GM19397 (cell line): Measurements from ENCODE around the gene VBP1.
"Not testable (repeated sequence)": the region's sequence is repeated elsewhere in the genome, so short reads cannot be mapped to it uniquely, and the experiment has no call there.

Experiments used
- ATAC-seq: cut with Tn5 transposase; IDR thresholded peaks from one replicate; pipeline ENCODE4 v1.9.1; 2021; ENCODE audit warnings: mild to moderate bottlenecking, moderate library complexity; ENCODE audit not compliant: unreplicated experiment

The VBP1 gene

GRCh38 chrX:155263854-155264628 lies 47.8 kb downstream of the VBP1 start, which contains the start of gene RAB39B:
RAB39B (minus strand) TSS chrX:155264491; CDS start chrX:155264288, 203 bp downstream.
- ATAC-seq, result peak; percentile 95

- ATAC-seq, result no peak
Measured at GRCh38 chrX:155266439-155266838, 50.2 kb downstream of the VBP1 start.

GRCh38 chrX:155267995-155268394 lies 51.7 kb downstream of the VBP1 start:
- ATAC-seq, result not testable (repeated sequence)

GRCh38 chrX:155270969-155271368 lies 54.7 kb downstream of the VBP1 start:
- no peak for ATAC-seq

GRCh38 chrX:155279873-155280272 lies 63.6 kb downstream of the VBP1 start:
- ATAC-seq, result no peak
